ENCODE data around the gene FAM98C.

DNA sequence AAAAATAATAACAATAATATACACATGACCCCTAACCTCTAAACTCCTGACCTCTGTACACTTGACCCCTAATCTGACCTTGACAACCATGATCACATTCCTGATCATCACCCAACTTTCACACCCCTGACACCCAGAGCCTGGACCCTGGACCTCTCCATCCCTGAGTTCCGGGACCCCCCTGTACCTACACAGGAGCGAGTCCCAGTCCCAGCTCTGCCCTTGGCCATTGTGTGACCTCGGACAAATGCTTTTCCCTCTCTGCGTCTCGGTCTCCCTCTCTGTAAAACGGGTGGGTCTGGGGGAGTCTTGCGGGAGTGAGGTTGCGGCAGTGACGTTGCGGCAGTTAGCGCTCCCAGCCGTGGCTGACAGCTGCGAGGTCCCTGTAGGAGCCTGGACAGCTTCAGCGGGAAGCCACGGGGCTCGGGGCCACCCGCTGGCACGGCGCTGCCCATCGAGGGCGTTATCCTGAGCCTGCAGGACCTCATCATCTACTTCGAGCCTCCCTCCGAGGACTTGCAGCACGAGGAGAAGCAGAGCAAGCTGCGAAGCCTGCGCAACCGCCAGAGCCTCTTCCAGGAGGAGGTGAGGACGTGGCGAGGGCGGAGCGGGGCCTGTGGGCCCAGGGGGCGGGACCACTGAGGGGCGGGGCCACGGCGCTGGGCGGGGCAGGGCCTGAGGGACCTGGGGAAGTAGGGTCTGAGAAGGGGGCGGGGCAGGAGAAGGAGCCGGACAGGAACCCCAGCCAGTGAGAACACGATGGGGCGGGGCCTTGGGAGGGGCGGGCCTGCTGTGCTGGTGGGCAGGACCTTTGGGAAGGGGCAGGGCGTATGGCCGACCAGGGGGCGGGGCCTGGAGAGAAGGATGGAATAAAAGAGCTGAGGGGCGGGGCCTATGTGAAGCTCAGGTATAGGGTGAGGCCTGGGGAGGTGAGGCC is 49.8 kb downstream of the FAM98C start:
- TF ChIP-seq CTCF (IDR thresholded peaks at IDR 0.05; ENCODE audit: low read length) (no peak), EZH2 (IDR thresholded peaks at IDR 0.05; ENCODE audit: borderline replicate concordance, low read length) (no peak)
